ENCODE results near the gene MSRB1. TPM values are rescaled to one million over a fixed set of nuclear protein-coding genes. Genes with fewer than 3 reads are reported as not detected.
"Not testable (repeated sequence)": the region's sequence is repeated elsewhere in the genome, so short reads cannot be mapped to it uniquely, and the experiment has no call there.

Gene MSRB1
- total and polyA plus RNA-seq, 8 donors = 6.2 to 68.5 (median 31.2) TPM; not detected in 1

DNA sequence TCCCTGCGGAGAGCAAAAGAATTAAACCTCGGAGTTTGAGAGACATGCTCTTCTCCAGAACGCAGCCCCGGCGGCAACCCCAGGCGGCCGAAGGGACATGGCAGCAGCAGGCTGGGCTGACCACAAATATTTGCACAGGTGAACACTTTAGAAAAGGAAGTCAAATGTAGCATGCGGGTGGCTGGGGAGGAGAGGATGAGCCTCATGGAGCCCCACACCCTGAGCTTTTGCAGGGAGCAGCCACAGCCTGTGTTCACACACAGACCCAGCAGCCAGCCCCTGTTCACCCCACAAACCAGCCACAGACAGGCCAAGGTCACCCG is 42.6 kb downstream of the MSRB1 start:
- H3K36me3 ChIP-seq = no peaks in the 10 kb centered on the region
- peaks cover 4 to 11% (median 9%) of the 10 kb centered on the region in 4 donors for H3K4me1 ChIP-seq
- DNase-seq = no peak
- intact Hi-C loops (cut with DNase I; ENCODE audit: low total_unique reads) = no loop called here
- no peak overlapping the region for H3K27ac ChIP-seq
- no peaks in the 10 kb centered on the region for H3K9me3 ChIP-seq
- TF ChIP-seq EP300 (IDR thresholded peaks at IDR 0.05) = no peak
- no peak for TF ChIP-seq CTCF (IDR thresholded peaks at IDR 0.05)
- TF ChIP-seq POLR2A (IDR thresholded peaks at IDR 0.05) = no peak
- TF ChIP-seq POLR2AphosphoS5 (IDR thresholded peaks at IDR 0.05) = no peak
- H3K4me3 ChIP-seq = no peak overlapping the region
- peaks cover 0 to 79% (median 5%) of the 10 kb centered on the region in 3 donors for H3K27me3 ChIP-seq
- WGBS, 5 donors = 23 to 57% (median 47%) methylated on average over 8 to 9 of the region's 9 CpGs

GRCh38 chr16:1899641-1900451 is 43.2 kb downstream of the MSRB1 start:
- Histone ChIP-seq H3K36me3 (no peaks in the 10 kb centered on the region), H3K9me3 (no peaks in the 10 kb centered on the region), H3K27me3 (peaks cover 0 to 74% (median 5%) of the 10 kb centered on the region in 3 donors), H3K4me3 (no peak overlapping the region), H3K27ac (no peak overlapping the region), H3K4me1 (peaks cover 4 to 11% (median 9%) of the 10 kb centered on the region in 4 donors)
- intact Hi-C loops (cut with DNase I; ENCODE audit: low total_unique reads) = no loop called here
- WGBS, 5 donors = 56 to 72% (median 68%) methylated on average over 14 to 16 of the region's 16 CpGs
- DNase-seq = peak; percentile 65 to 72
- TF ChIP-seq CTCF (IDR thresholded peaks at IDR 0.05) = no peak
- TF ChIP-seq EP300 (IDR thresholded peaks at IDR 0.05) = no peak
- TF ChIP-seq POLR2AphosphoS5 (IDR thresholded peaks at IDR 0.05) = no peak
- TF ChIP-seq POLR2A (IDR thresholded peaks at IDR 0.05) = no peak

- DNase-seq; H3K9me3 ChIP-seq; H3K36me3 ChIP-seq; H3K27ac ChIP-seq; H3K4me3 ChIP-seq; intact Hi-C loops (cut with DNase I; ENCODE audit: low total_unique reads): not testable (repeated sequence)
- Histone ChIP-seq H3K27me3 (peaks cover 0 to 63% (median 5%) of the 10 kb centered on the region in 3 donors), H3K4me1 (peaks cover 4 to 11% (median 9%) of the 10 kb centered on the region in 4 donors)
- WGBS, 5 donors = 77 to 95% (median 85%) methylated on average over 2 of the region's 2 CpGs
Observed at GRCh38 chr16:1897692-1898091, 45.3 kb downstream of the MSRB1 start.

- H3K9me3 ChIP-seq = no peaks in the 10 kb centered on the region
- intact Hi-C loops (cut with DNase I; ENCODE audit: low total_unique reads) = no loop called here
- H3K27me3 ChIP-seq = peaks cover 0 to 78% (median 5%) of the 10 kb centered on the region in 3 donors
- DNase-seq = peak in 1 of 2 donors; percentile 40
- TF ChIP-seq POLR2A (IDR thresholded peaks at IDR 0.05) (no peak), EP300 (IDR thresholded peaks at IDR 0.05) (no peak), CTCF (IDR thresholded peaks at IDR 0.05) (no peak), POLR2AphosphoS5 (IDR thresholded peaks at IDR 0.05) (no peak)
- H3K4me1 ChIP-seq = peaks cover 4 to 11% (median 9%) of the 10 kb centered on the region in 4 donors
- no peak overlapping the region for H3K27ac ChIP-seq
- no peaks in the 10 kb centered on the region for H3K36me3 ChIP-seq
- no peak overlapping the region for H3K4me3 ChIP-seq
- WGBS, 5 donors = 60 to 66% (median 63%) methylated on average over 18 to 27 of the region's 27 CpGs
Observed at GRCh38 chr16:1895949-1896675, 46.9 kb downstream of the MSRB1 start.

Data from stomach (tissue), 9 donors.